Ovary (tissue), 9 donors: ENCODE data around the gene MEN1. TPM values are rescaled to one million over a fixed set of nuclear protein-coding genes. Genes with fewer than 3 reads are reported as not detected.

Source experiments
- DNase-seq, 5 donors: peaks; one replicate each; pipeline ENCODE4 v3.0.0-alpha.2; 2019 to 2020
- H3K27ac ChIP-seq, 2 donors: fragments of 200-600 bp; one replicate each; pipeline versions ENCODE4 v1.5.1 to v1.8.0; 2019 to 2022
- H3K27me3 ChIP-seq: fragments of 200-600 bp; one replicate; pipeline ENCODE4 v1.8.0; 2022
- H3K36me3 ChIP-seq: fragments of 200-600 bp; sonication (generic); one replicate; pipeline ENCODE4 v1.5.1; 2019
- H3K4me1 ChIP-seq: one replicate; pipeline ENCODE4 v1.8.1; 2013; ENCODE audit warnings: mild to moderate bottlenecking, moderate library complexity; ENCODE audit not compliant: insufficient read depth
- H3K4me3 ChIP-seq: fragments of 200-600 bp; sonication (generic); one replicate; pipeline ENCODE4 v1.5.1; 2017
- H3K9me3 ChIP-seq, 2 donors: fragments of 200-600 bp in 1 of 2; sonication (generic) in 1 of 2; one replicate each; pipeline versions ENCODE4 v1.5.1 to v1.8.1; 2013 to 2019; ENCODE audit warnings: mild to moderate bottlenecking in 1 of 2, moderate library complexity in 1 of 2
- EP300 ChIP-seq: sonication (generic); formaldehyde crosslinking; IDR thresholded peaks from one replicate; pipeline ENCODE4 v1.6.1; 2017; ENCODE audit warnings: antibody characterized with exemption
- POLR2A ChIP-seq: fragments of 450-650 bp; IDR thresholded peaks from one replicate; pipeline ENCODE4 v1.6.1; 2017; ENCODE audit warnings: antibody characterized with exemption, mild to moderate bottlenecking, moderate library complexity
- WGBS, 3 donors: extraction: QIAGEN DNeasy Blood & Tissue Kit in 1 of 3; methylation state at CpG; one replicate each; pipeline versions ENCODE4 v1.1.5 to v1.1.7; 2013 to 2017; 5-methylcytosine and 5-hydroxymethylcytosine counted together
- intact Hi-C, 4 donors: fragments of 100-400 bp; cut with DNase I; formaldehyde crosslinking; loops; one replicate each; pipeline versions ENCODE4 v1.11.0 to v1.15.1; 2022 to 2023
- polyA plus RNA-seq, 2 donors: library from polyadenylated mRNA; stranded (reverse); fragments of 200-250 nt in 1 of 2; fragments of 350-450 nt in 1 of 2; fragmentation: Illumina TruSeq in 1 of 2; extraction: RNeasy Lipid Tissue Mini Kit (QIAGEN cat#74804) in 1 of 2; gene quantifications; one replicate each; pipeline ENCODE4 v1.2.3, GENCODE V29; 2013 to 2014
- total RNA-seq, 7 donors: library from RNA; depleted of rRNA in 2 of 7; stranded (reverse); fragments of >200 nt in 2 of 7; fragmentation: NEBNext Ultra II Directional in 3 of 7; extraction: Animal tissue kit (Norgen Biotek cat#: 25700) in 3 of 7; gene quantifications; one replicate each; pipeline versions ENCODE4 v1.1.0 to v1.2.4, GENCODE V29; 2016 to 2023
- TF ChIP-seq, protein P1 (sequence below), 3 donors: fragments of 450-650 bp in 2 of 3; fragments of 200-600 bp in 1 of 3; IDR thresholded peaks; one replicate each; pipeline versions ENCODE4 v1.5.1 to v1.8.0; 2016 to 2022; ENCODE audit warnings: antibody characterized with exemption in 3 of 3, mild to moderate bottlenecking in 1 of 3
- donor health status: DM: no; HTN: no; CAD: no; lungs with moderate emphysema.
- donor health status: DM: no; HTN: no; CAD: no.
- donor health status: Bipolar disorder and iron deficiency.
- donor health status: DM: yes; HTN: yes; CAD: no.
- donor health status: DM: no; HTN: no; CAD: no.
- donor health status: DM: yes; HTN: yes; CAD: no.

MEN1 gene
- total and polyA plus RNA-seq, 9 donors, result 14.4 to 28.6 (median 21.2) TPM

DNA sequence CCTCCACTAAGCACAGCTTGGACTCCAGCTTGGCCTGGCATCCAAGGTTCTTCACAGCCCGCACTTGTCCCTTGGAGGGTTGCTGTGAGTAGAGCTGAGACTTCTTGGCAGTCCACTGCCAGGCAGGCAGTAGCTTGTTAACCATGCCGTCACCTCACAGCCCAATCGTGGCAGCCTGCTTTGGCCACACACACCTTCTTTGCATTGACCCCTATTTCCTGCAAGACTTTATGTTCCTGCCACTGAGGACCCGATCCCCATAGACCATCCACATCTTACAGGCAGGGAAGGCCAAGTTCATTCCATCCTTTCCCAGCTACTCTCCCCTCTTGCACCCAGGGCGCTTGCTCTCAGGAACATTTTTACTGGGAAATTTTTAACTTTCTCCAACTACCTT lies 48.1 kb downstream of the MEN1 start:
- Histone ChIP-seq H3K27ac (no peak overlapping the region), H3K9me3 (no peaks in the 10 kb centered on the region), H3K36me3 (no peaks in the 10 kb centered on the region), H3K27me3 (no peaks in the 10 kb centered on the region), H3K4me3 (no peak overlapping the region), H3K4me1 (peaks cover 14% of the 10 kb centered on the region)
- intact Hi-C loops, result no loop called here
- peak in 2 of 5 donors; percentile 8 to 12 for DNase-seq
- WGBS, 3 donors, result 72 to 76% (median 73%) methylated on average over 5 of the region's 5 CpGs
- TF ChIP-seq POLR2A, result no peak
- TF ChIP-seq, protein P1, sequence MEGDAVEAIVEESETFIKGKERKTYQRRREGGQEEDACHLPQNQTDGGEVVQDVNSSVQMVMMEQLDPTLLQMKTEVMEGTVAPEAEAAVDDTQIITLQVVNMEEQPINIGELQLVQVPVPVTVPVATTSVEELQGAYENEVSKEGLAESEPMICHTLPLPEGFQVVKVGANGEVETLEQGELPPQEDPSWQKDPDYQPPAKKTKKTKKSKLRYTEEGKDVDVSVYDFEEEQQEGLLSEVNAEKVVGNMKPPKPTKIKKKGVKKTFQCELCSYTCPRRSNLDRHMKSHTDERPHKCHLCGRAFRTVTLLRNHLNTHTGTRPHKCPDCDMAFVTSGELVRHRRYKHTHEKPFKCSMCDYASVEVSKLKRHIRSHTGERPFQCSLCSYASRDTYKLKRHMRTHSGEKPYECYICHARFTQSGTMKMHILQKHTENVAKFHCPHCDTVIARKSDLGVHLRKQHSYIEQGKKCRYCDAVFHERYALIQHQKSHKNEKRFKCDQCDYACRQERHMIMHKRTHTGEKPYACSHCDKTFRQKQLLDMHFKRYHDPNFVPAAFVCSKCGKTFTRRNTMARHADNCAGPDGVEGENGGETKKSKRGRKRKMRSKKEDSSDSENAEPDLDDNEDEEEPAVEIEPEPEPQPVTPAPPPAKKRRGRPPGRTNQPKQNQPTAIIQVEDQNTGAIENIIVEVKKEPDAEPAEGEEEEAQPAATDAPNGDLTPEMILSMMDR (IDR thresholded peaks at IDR 0.05), result no peak
- TF ChIP-seq EP300, result no peak

DNA sequence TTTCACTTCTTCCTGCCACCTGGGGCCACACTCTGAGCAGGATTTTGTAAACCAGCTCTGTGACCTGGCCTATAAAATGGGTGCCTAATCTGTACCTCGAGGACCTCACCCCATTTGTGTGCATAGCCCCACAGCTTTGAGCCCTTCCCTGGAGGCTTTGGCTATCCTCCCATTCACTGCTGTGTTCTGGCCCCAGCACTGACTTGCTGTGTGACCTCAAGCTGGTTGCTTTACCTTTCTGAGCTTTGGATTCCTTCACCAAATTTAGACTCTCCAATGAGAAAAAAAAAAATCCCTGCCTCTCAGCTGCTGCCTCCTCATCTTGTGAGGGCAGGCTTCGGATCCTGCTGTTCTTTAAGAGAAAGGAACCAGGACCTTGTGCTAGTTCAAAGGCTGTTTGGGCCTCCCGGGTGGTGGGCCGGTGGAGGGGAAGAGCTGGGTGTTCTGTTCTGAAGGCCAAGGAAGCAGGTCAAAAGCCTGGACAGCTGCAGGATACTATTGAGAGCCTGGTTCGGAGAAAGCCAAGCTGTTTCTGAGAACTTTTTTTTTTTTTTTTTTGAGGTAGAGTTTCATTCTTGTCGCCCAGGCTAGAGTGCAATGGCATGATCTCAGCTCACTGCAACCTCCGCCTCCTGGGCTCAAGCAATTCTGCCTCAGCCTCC lies 49.5 kb downstream of the MEN1 start:
- H3K27ac ChIP-seq, result no peak overlapping the region
- intact Hi-C loops, result no loop called here
- H3K36me3 ChIP-seq, result no peaks in the 10 kb centered on the region
- H3K27me3 ChIP-seq, result no peaks in the 10 kb centered on the region
- peak in 3 of 5 donors; percentile 13 to 66 (median 30) for DNase-seq
- 23 to 27% (median 23%) methylated on average over 7 of the region's 7 CpGs for WGBS, 3 donors
- peaks cover 14% of the 10 kb centered on the region for H3K4me1 ChIP-seq
- no peak overlapping the region for H3K4me3 ChIP-seq
- no peaks in the 10 kb centered on the region for H3K9me3 ChIP-seq
- TF ChIP-seq POLR2A, result no peak
- TF ChIP-seq, protein P1 (IDR thresholded peaks at IDR 0.05), result no peak
- TF ChIP-seq EP300, result no peak

DNA sequence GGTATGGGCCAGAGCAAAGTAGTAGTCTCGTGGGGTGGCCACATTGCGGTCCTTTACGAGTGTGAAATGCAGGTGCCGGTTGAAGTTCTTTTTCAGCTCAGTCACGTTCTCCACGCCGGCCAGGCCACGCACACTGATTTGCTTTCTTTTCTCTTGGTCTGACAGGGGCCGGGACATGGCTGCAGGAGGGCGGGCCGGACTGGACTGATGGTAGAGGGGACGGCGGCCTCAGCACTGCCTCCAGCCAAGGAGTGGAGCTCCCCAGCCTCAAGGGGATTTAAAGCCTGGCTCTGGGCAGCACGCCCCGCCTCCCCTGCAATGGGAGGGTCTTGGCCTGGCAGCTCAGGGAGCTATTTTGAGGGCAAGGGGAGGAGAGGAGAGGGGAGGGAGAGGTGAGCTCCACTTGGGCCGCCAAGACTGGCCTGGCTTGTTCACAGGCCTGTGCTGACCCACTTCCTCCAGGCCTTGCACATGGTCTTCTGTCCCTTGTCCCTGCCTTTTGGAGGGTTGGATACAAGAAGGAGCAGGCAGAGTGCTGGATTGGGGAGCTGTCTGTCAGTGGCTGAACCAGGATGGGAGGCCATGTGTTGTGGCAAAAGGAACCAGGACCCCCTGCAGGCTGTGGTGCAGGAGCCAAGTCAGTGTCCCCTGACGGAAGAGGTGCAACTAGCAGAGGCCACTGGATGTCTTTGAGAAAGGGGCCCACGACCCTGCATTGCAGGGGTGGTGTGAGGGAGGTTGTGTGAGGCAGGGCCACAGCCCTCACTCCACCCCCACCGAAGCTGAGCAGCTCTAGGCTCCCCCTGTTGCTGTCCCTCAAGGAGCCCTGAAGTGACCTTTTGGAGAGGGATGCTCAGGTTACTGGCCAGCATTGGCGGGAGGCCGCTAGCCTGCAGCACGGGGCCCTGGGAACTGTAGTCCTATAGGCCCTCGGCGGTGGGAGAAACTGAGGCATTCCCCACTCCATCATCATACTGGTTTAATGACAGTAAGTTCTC lies 50.3 kb downstream of the MEN1 start, which contains the start of gene PYGM:
TSS of gene PYGM (minus strand) at position 253 of the 998 bp plus-strand sequence. CDS start at position 177, 76 bp downstream.
- intact Hi-C loops, result no loop called here
- Histone ChIP-seq H3K27ac (peak within 1 kb of the TSS; percentile 25 to 69), H3K9me3 (no peaks in the 10 kb centered on the region), H3K27me3 (no peaks in the 10 kb centered on the region), H3K4me1 (peaks cover 14% of the 10 kb centered on the region), H3K4me3 (no peak within 1 kb of the TSS), H3K36me3 (no peaks in the 10 kb centered on the region)
- DNase-seq, result peak; percentile 78 to 89 (median 78)
- WGBS, 3 donors, result 23 to 33% (median 25%) methylated on average over 24 of the region's 24 CpGs
- TF ChIP-seq POLR2A, result no peak

DNA sequence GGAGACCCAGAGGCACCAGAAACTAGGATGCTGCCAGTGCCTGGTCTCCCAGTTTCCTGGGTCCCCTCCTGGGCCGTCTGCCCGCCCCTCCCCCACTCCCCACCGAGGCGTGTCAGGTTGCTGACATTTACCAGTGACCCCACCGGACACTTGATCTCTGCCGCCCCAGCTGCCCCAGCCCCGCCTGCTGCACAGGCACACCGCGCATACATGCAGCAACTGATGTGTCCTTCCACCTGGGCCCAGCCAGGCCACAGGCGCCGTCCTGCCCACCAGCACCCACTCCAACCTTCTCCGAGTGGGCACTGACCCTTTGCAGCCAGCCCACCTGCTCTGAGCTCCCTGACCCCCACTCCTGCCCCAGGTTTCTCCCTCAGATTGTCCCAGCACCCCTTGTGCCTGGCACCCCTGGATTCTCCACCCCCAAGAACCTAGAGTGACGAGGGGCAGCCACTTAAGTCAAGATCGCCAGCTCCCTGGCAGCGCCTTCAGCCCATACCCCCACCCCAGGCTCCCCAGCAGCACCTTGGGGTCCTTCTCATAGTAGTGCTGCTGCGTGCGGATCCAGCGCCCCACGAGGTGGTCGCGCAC lies 51.1 kb downstream of the MEN1 start:
- TF ChIP-seq, protein P1 (IDR thresholded peaks at IDR 0.05), result no peak
- TF ChIP-seq EP300 (no peak), POLR2A (no peak)
- 58 to 62% (median 62%) methylated on average over 17 to 21 of the region's 21 CpGs for WGBS, 3 donors
- intact Hi-C loops, result no loop called here
- H3K9me3 ChIP-seq, result no peaks in the 10 kb centered on the region
- no peaks in the 10 kb centered on the region for H3K27me3 ChIP-seq
- H3K27ac ChIP-seq, result peak overlapping the region; percentile 25 to 69
- no peak overlapping the region for H3K4me3 ChIP-seq
- no peaks in the 10 kb centered on the region for H3K36me3 ChIP-seq
- peaks cover 14% of the 10 kb centered on the region for H3K4me1 ChIP-seq
- DNase-seq, result peak in 3 of 5 donors; percentile 14 to 44 (median 35)
